SK-N-SH (cell line): Measurements from ENCODE around the gene ASMTL. TPM values are rescaled to one million over a fixed set of nuclear protein-coding genes. Genes with fewer than 3 reads are reported as not detected.

ENCODE experiments used
- CTCF ChIA-PET: fragments of 300-600, 350-600 bp; formaldehyde crosslinking; extraction: SDS; loops from one replicate; lab custom pipeline; 2021; lab: Yijun Ruan, JAX
- POLR2A ChIA-PET: fragments of 350-600 bp; sonication (Branson Sonifier 250); formaldehyde crosslinking; extraction: SDS; loops from one replicate; lab custom pipeline; 2020; ENCODE audit warnings: antibody characterized with exemption, inconsistent platforms; lab: Yijun Ruan, JAX
- DNase-seq: peaks from one replicate; pipeline ENCODE4 v3.0.0; 2012
- H2AFZ ChIP-seq: fragments of 200-600 bp; sonication (generic); 2 replicates; pipeline ENCODE4 v1.8.1; 2016; ENCODE audit warnings: antibody characterized with exemption, mild to moderate bottlenecking, low read depth
- H3F3A ChIP-seq: fragments of 200-600 bp; sonication (generic); replicated peaks from 2 replicates; pipeline ENCODE3; 2016; ENCODE audit warnings: antibody characterized with exemption, mild to moderate bottlenecking; ENCODE audit not compliant: insufficient read depth
- H3K27ac ChIP-seq, 2 experiments: fragments of 200-500 bp in 1 of 2; fragments of 200-600 bp in 1 of 2; sonication (Bioruptor generic) in 1 of 2; sonication (generic), shearing (Covaris generic) in 1 of 2; 2 replicates each; pipeline versions ENCODE4 v1.5.1 to v1.6.1; 2014 to 2016; ENCODE audit warnings: low read depth in 2 of 2, inconsistent platforms in 1 of 2, low read length in 1 of 2, mild to moderate bottlenecking in 1 of 2, mixed read lengths in 1 of 2
- H3K27me3 ChIP-seq: fragments of 200-600 bp; sonication (generic), shearing (Covaris generic); 2 replicates; pipeline ENCODE4 v1.6.1; 2016; ENCODE audit warnings: mixed run types; ENCODE audit not compliant: insufficient read depth
- H3K36me3 ChIP-seq, 2 experiments: fragments of 200-500 bp in 1 of 2; fragments of 200-600 bp in 1 of 2; sonication (Bioruptor generic) in 1 of 2; sonication (generic) in 1 of 2; replicated peaks in 1 of 2; 2 replicates each; pipeline versions ENCODE3 to v1.5.1; 2014 to 2016; ENCODE audit warnings: low read length in 1 of 2, mild to moderate bottlenecking in 1 of 2; ENCODE audit not compliant: insufficient read depth in 2 of 2, control insufficient read depth in 1 of 2
- H3K4me1 ChIP-seq, 2 experiments: fragments of 200-500 bp in 1 of 2; fragments of 200-600 bp in 1 of 2; sonication (Bioruptor generic) in 1 of 2; sonication (generic), shearing (Covaris generic) in 1 of 2; 2 replicates each; pipeline versions ENCODE4 v1.5.1 to v1.6.1; 2014 to 2016; ENCODE audit warnings: low read depth in 1 of 2, low read length in 1 of 2, mixed run types in 1 of 2; ENCODE audit not compliant: insufficient read depth in 2 of 2, control insufficient read depth in 1 of 2
- H3K4me2 ChIP-seq: fragments of 200-600 bp; sonication (generic), shearing (Covaris generic); 2 replicates; pipeline ENCODE4 v1.6.1; 2017; ENCODE audit warnings: mixed run types
- H3K4me3 ChIP-seq, 2 experiments: fragments of 200-500 bp in 1 of 2; fragments of 200-600 bp in 1 of 2; sonication (Bioruptor generic) in 1 of 2; sonication (generic), shearing (Covaris generic) in 1 of 2; 2 replicates each; pipeline versions ENCODE4 v1.5.1 to v1.8.1; 2014 to 2016; ENCODE audit warnings: low read depth in 2 of 2, inconsistent platforms in 1 of 2, low read length in 1 of 2, mild to moderate bottlenecking in 1 of 2, mixed read lengths in 1 of 2, moderate library complexity in 1 of 2
- H3K79me2 ChIP-seq: fragments of 200-600 bp; sonication (generic); 2 replicates; pipeline ENCODE4 v1.8.1; 2017; ENCODE audit warnings: mild to moderate bottlenecking; ENCODE audit not compliant: insufficient read depth
- H3K9ac ChIP-seq: fragments of 200-600 bp; sonication (generic); 2 replicates; pipeline ENCODE4 v1.6.1; 2017; ENCODE audit warnings: mixed run types
- H3K9me2 ChIP-seq: fragments of 200-600 bp; sonication (generic); 2 replicates; pipeline ENCODE4 v1.6.1; 2017; ENCODE audit warnings: mixed run types
- H3K9me3 ChIP-seq: fragments of 200-600 bp; sonication (generic); 2 replicates; pipeline ENCODE4 v1.6.1; 2017; ENCODE audit warnings: mixed run types, mild to moderate bottlenecking, moderate library complexity
- H4K20me1 ChIP-seq: fragments of 200-600 bp; sonication (generic); 2 replicates; pipeline ENCODE4 v1.6.1; 2017; ENCODE audit warnings: mild to moderate bottlenecking, mixed run types; ENCODE audit not compliant: insufficient read depth
- CHD2 ChIP-seq: fragments of 150-350 bp; IDR thresholded peaks from 2 replicates; pipeline ENCODE4 v1.6.1; 2018; ENCODE audit warnings: low read length; ENCODE audit not compliant: partially characterized antibody
- EZH2phosphoT487 ChIP-seq: fragments of 200-600 bp; sonication (generic); IDR thresholded peaks from 2 replicates; pipeline ENCODE4 v1.6.1; 2017; ENCODE audit warnings: low read depth, mixed run types, mild to moderate bottlenecking, antibody characterized with exemption, moderate library complexity, borderline replicate concordance
- FOXJ3 ChIP-seq: sonication (generic); formaldehyde crosslinking; IDR thresholded peaks from 2 replicates; pipeline ENCODE4 v1.5.1; 2020; ENCODE audit warnings: mild to moderate bottlenecking, missing genetic modification reagents
- GABPA ChIP-seq: IDR thresholded peaks from 2 replicates; pipeline ENCODE4 v1.4.0; 2012; ENCODE audit warnings: low read depth, mild to moderate bottlenecking
- MEF2A ChIP-seq: IDR thresholded peaks from 2 replicates; pipeline ENCODE4 v1.4.0; 2012; ENCODE audit warnings: low read depth, borderline replicate concordance
- NRF1 ChIP-seq: IDR thresholded peaks from 2 replicates; pipeline ENCODE4 v1.6.1; 2012; ENCODE audit warnings: low read depth, mild to moderate bottlenecking, low read length
- POLR2AphosphoS5 ChIP-seq: IDR thresholded peaks from 2 replicates; pipeline ENCODE4 v1.6.1; 2012; ENCODE audit warnings: low read depth, low read length
- RCOR1 ChIP-seq: fragments of 150-350 bp; IDR thresholded peaks from 2 replicates; pipeline ENCODE4 v1.6.1; 2017; ENCODE audit warnings: antibody characterized with exemption, low read length
- RFX5 ChIP-seq: IDR thresholded peaks from 2 replicates; pipeline ENCODE4 v1.6.1; 2012; ENCODE audit warnings: mild to moderate bottlenecking, improper control_type of control experiment, low read length
- RXRA ChIP-seq: IDR thresholded peaks from 2 replicates; pipeline ENCODE4 v1.4.0; 2012; ENCODE audit warnings: low read depth, mild to moderate bottlenecking, borderline replicate concordance
- SMC3 ChIP-seq: IDR thresholded peaks from 2 replicates; pipeline ENCODE4 v1.6.1; 2012; ENCODE audit warnings: low read depth, low read length, improper control_type of control experiment
- USF1 ChIP-seq: IDR thresholded peaks from 2 replicates; pipeline ENCODE4 v1.4.0; 2012; ENCODE audit warnings: low read depth, borderline replicate concordance
- WGBS: methylation state at CpG from one replicate; pipeline ENCODE4 v1.1.6; 2017; ENCODE audit warnings: low lambda C conversion rate; 5-methylcytosine and 5-hydroxymethylcytosine counted together
- polyA plus RNA-seq, 3 experiments: library from polyadenylated mRNA; depleted of rRNA; stranded (reverse); fragments of >200 nt; gene quantifications; 2 replicates each; pipeline ENCODE4 v1.2.3, GENCODE V29; 2012
- TF ChIP-seq, protein P1 (sequence below): IDR thresholded peaks from 2 replicates; pipeline ENCODE4 v1.4.0; 2012; ENCODE audit warnings: low read depth

The ASMTL gene
- polyA plus RNA-seq, 1 of the 3 experiments (the other 2 are of a cell fraction) = 37.7 TPM

DNA sequence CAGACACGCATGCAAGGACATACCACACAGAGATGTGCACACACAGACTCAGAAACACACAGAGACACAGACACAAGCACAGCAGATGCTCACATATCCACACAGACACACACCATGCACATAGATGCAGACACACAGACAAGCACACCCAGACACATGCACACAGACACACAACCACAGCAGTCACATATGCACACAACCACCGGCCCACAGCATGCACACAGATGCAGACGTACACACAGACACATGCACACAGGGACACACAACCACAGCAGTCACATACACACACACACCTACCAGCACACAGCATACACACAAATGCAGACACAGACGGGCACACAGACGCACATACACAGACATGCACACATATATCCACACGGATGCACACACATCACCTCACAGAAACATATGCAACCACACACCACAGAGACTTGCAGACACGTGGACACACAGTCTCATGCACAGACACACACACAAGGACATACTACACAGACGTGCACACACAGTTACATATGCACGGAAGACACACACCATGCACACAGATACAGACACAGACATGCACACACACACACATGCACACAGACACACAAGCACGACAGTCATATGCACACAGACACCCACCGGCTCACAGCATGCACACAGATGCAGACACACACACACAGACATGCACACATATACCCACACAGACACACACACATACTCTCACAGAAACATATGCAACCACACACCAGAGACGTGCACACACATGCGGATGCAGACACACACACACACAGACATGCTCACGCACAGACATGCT, 35.5 kb downstream of the ASMTL start:
- ChIA-PET POLR2A (no interaction called here), CTCF (no interaction called here)
- Histone ChIP-seq H3K4me3 (no peak overlapping the region), H4K20me1 (no peaks in the 10 kb centered on the region), H3K27me3 (no peaks in the 10 kb centered on the region)
- no peak for DNase-seq
- TF ChIP-seq RXRA = no peak
- TF ChIP-seq POLR2AphosphoS5 = peak; percentile 44; the same call in 1 of the 2 replicates
- no peak for TF ChIP-seq GABPA
- TF ChIP-seq MEF2A = no peak
- TF ChIP-seq FOXJ3 (CRISPR knock-in tag) = no peak
- TF ChIP-seq CHD2 = no peak
- TF ChIP-seq NRF1 = no peak
- no peak for TF ChIP-seq EZH2phosphoT487
- TF ChIP-seq, all 33 proteins: peak for 1
- Histone ChIP-seq H3K9me3 (no peaks in the 10 kb centered on the region), H3K9ac (no peak overlapping the region), H2AFZ (no peak overlapping the region), H3K36me3 (peaks cover 10 to 18% of the 10 kb centered on the region in 2 experiments), H3K27ac (no peak overlapping the region), H3F3A (peaks cover 9% of the 10 kb centered on the region), H3K79me2 (no peaks in the 10 kb centered on the region), H3K4me1 (no peaks in the 10 kb centered on the region), H3K4me2 (no peak overlapping the region), H3K9me2 (no peaks in the 10 kb centered on the region)
- WGBS = 68% methylated on average over 13 of the region's 14 CpGs

DNA sequence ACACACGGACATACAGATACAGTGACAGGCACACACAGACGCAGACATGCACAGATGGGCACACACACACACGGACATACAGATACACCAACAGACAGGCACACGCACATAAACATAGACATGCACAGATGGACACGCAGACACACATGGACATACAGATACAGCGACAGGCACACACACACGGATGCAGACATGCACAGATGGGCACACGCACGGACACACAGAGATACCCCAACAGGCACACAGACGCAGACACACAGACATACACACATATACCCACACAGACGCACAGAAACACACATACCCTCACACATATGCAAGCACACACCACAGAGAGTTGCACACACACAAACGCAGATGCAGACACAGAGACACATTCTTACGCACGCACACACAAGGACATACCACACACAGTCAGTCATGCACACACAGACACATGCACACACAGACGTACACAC, 36.4 kb downstream of the ASMTL start:
- H3K79me2 ChIP-seq = no peaks in the 10 kb centered on the region
- H3K4me3 ChIP-seq = no peak overlapping the region
- 63% methylated on average over 15 of the region's 15 CpGs for WGBS
- CTCF ChIA-PET = no interaction called here
- no peaks in the 10 kb centered on the region for H3K9me3 ChIP-seq
- H3K4me1 ChIP-seq = no peaks in the 10 kb centered on the region
- TF ChIP-seq RCOR1 (no peak), RFX5 (no peak), USF1 (no peak), SMC3 (no peak)
- TF ChIP-seq, protein P1, sequence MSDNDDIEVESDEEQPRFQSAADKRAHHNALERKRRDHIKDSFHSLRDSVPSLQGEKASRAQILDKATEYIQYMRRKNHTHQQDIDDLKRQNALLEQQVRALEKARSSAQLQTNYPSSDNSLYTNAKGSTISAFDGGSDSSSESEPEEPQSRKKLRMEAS = no peak
- no peaks in the 10 kb centered on the region for H3K27me3 ChIP-seq
- H3K9me2 ChIP-seq = no peaks in the 10 kb centered on the region
- H4K20me1 ChIP-seq = no peaks in the 10 kb centered on the region
- H3F3A ChIP-seq = peaks cover 8% of the 10 kb centered on the region
- H2AFZ ChIP-seq = no peak overlapping the region
- H3K27ac ChIP-seq = no peak overlapping the region
- DNase-seq = no peak
- POLR2A ChIA-PET = no interaction called here
- peaks cover 12 to 15% of the 10 kb centered on the region in 2 experiments for H3K36me3 ChIP-seq
- no peak overlapping the region for H3K4me2 ChIP-seq
- no peak overlapping the region for H3K9ac ChIP-seq
